T-helper 1 cell treated with Interleukin-12 subunit alpha and Interleukin-12 subunit beta and Interleukin-4 antibody, amounts not matched to agents 30 ng/mL and 1 ng/mL, for 36 hours (primary cell): ENCODE results near the gene GALK1. TPM values are rescaled to one million over a fixed set of nuclear protein-coding genes. Genes with fewer than 3 reads are reported as not detected.

ENCODE experiments used
- intact Hi-C: fragments of 100-400 bp; cut with micrococcal nuclease; formaldehyde crosslinking; loops from one replicate; pipeline ENCODE4 v1.15.1; 2024
- total RNA-seq: library from RNA; stranded (reverse); gene quantifications from 2 replicates; pipeline ENCODE4 v1.2.3, GENCODE V29; 2022

Gene GALK1
- total RNA-seq, 1 donor from 2014 or later = 40.4 TPM

GRCh38 chr17:75784473-75785015, 19.6 kb upstream of the GALK1 start, which contains the start of gene UNK:
TSS of gene UNK (plus strand) at chr17:75784806. CDS start at chr17:75784881, 75 bp downstream.
- intact Hi-C loops = loop anchor here (1.0 to 5.0 kb wide), 14 partner anchors 8 to 953 kb away; partner anchors contain the start of genes ACOX1, CASKIN2, FBF1 and GALK1

GRCh38 chr17:75783803-75784472, 18.9 kb upstream of the GALK1 start:
- intact Hi-C loops = loop anchor here (1.0 to 5.0 kb wide), 11 partner anchors 19 to 953 kb away; partner anchors contain the start of genes ACOX1, CASKIN2, FBF1 and GALK1

GRCh38 chr17:75783069-75783783, 18.2 kb upstream of the GALK1 start:
- intact Hi-C loops = loop anchor here (5.0 kb wide), 3 partner anchors 266 to 954 kb away; partner anchors contain the start of genes CASKIN2, MFSD11, PRPSAP1 and SRSF2

GRCh38 chr17:75779987-75780889, 15.2 kb upstream of the GALK1 start:
- intact Hi-C loops = loop anchor here (1.0 to 5.0 kb wide), 11 partner anchors 16 to 957 kb away; partner anchors contain the start of genes ACOX1, CASKIN2, JMJD6 and METTL23

- intact Hi-C loops = loop anchor here (1.0 to 5.0 kb wide), 8 partner anchors 15 to 948 kb away; partner anchors contain the start of genes ACOX1, JMJD6, METTL23 and TEN1
These were observed 14.4 kb upstream of the GALK1 start for GRCh38 chr17:75779250-75779986.

- intact Hi-C loops = loop anchor here (1.0 to 5.0 kb wide), 8 partner anchors 15 to 948 kb away; partner anchors contain the start of genes ACOX1, JMJD6, METTL23 and TEN1
These were observed 13.9 kb upstream of the GALK1 start for GRCh38 chr17:75778861-75779249.

GRCh38 chr17:75778066-75778860, 13.3 kb upstream of the GALK1 start:
- intact Hi-C loops = loop anchor here (5.0 kb wide), 1 partner anchor 949 kb away; the partner anchor contains the start of genes JMJD6 and METTL23

- intact Hi-C loops = loop anchor here (5.0 kb wide), 1 partner anchor 950 kb away; the partner anchor contains the start of genes JMJD6 and METTL23
These were observed 12.4 kb upstream of the GALK1 start for GRCh38 chr17:75777296-75777922.

GRCh38 chr17:75776386-75777295, 11.6 kb upstream of the GALK1 start:
- intact Hi-C loops = loop anchor here (1.0 to 5.0 kb wide), 2 partner anchors 9 to 951 kb away; partner anchors contain the start of genes JMJD6 and METTL23

- intact Hi-C loops = loop anchor here (5.0 kb wide), 1 partner anchor 952 kb away; the partner anchor contains the start of genes JMJD6 and METTL23
These were observed 10.1 kb upstream of the GALK1 start for GRCh38 chr17:75774991-75775668.

- intact Hi-C loops = no loop called here
These were observed 9.5 kb upstream of the GALK1 start for GRCh38 chr17:75774471-75774990.

GRCh38 chr17:75773808-75774470, 8.9 kb upstream of the GALK1 start:
- intact Hi-C loops = no loop called here

- intact Hi-C loops = no loop called here
These were observed 8.3 kb upstream of the GALK1 start for GRCh38 chr17:75773121-75773807.

GRCh38 chr17:75771334-75772281, 6.6 kb upstream of the GALK1 start:
- intact Hi-C loops = no loop called here
